Nephron (organoid): ENCODE measurements around the gene ADARB2.

Source experiments
- H3K27ac Mint-ChIP-seq, 3 experiments: 2 replicates each; pipeline ENCODE4 v1.8.0; 2020; ENCODE audit warnings: mixed read lengths in 3 of 3, mild to moderate bottlenecking in 2 of 3, moderate library complexity in 1 of 3
- H3K27me3 Mint-ChIP-seq: 2 replicates; pipeline ENCODE4 v1.8.0; 2021; ENCODE audit warnings: low read depth, mild to moderate bottlenecking, moderate library complexity, mixed read lengths
- H3K36me3 Mint-ChIP-seq: 2 replicates; pipeline ENCODE4 v1.8.0; 2020; ENCODE audit warnings: low read depth, mixed read lengths
- H3K4me1 Mint-ChIP-seq: 2 replicates; pipeline ENCODE4 v1.8.0; 2020; ENCODE audit warnings: mixed read lengths
- H3K4me3 Mint-ChIP-seq, 3 experiments: 2 replicates each; pipeline ENCODE4 v1.8.0; 2020; ENCODE audit warnings: mild to moderate bottlenecking in 3 of 3, mixed read lengths in 3 of 3, moderate library complexity in 2 of 3
- H3K9me3 Mint-ChIP-seq: 2 replicates; pipeline ENCODE4 v1.8.0; 2020; ENCODE audit warnings: mixed read lengths
- CTCF ChIP-seq, 3 experiments: fragments of 200-600 bp; sonication (generic); IDR thresholded peaks; one replicate each; pipeline ENCODE4 v1.5.0; 2021; ENCODE audit warnings: antibody characterized with exemption in 3 of 3; ENCODE audit not compliant: unreplicated experiment in 3 of 3

The ADARB2 gene

GRCh38 chr10:1530871-1531517 lies 206.3 kb downstream of the ADARB2 start:
- Mint-ChIP-seq H3K4me3 (no peak overlapping the region), H3K36me3 (no peaks in the 10 kb centered on the region), H3K4me1 (peaks cover 4% of the 10 kb centered on the region), H3K9me3 (no peaks in the 10 kb centered on the region), H3K27ac (no peak overlapping the region), H3K27me3 (peaks cover 17% of the 10 kb centered on the region)
- no peak for TF ChIP-seq CTCF (IDR thresholded peaks at IDR 0.05; ENCODE audit: unreplicated experiment in 3 of 3)

GRCh38 chr10:1529806-1530413 lies 207.4 kb downstream of the ADARB2 start:
- peaks cover 22% of the 10 kb centered on the region for H3K27me3 Mint-ChIP-seq
- no peak overlapping the region for H3K4me3 Mint-ChIP-seq
- no peaks in the 10 kb centered on the region for H3K9me3 Mint-ChIP-seq
- no peaks in the 10 kb centered on the region for H3K4me1 Mint-ChIP-seq
- H3K36me3 Mint-ChIP-seq: no peaks in the 10 kb centered on the region
- TF ChIP-seq CTCF (IDR thresholded peaks at IDR 0.05; ENCODE audit: unreplicated experiment in 3 of 3): no peak
- no peak overlapping the region for H3K27ac Mint-ChIP-seq

- no peaks in the 10 kb centered on the region for H3K36me3 Mint-ChIP-seq
- no peak overlapping the region for H3K4me3 Mint-ChIP-seq
- peaks cover 18% of the 10 kb centered on the region for H3K27me3 Mint-ChIP-seq
- no peak for TF ChIP-seq CTCF (IDR thresholded peaks at IDR 0.05; ENCODE audit: unreplicated experiment in 3 of 3)
- H3K27ac Mint-ChIP-seq: no peak overlapping the region
- no peaks in the 10 kb centered on the region for H3K9me3 Mint-ChIP-seq
- no peaks in the 10 kb centered on the region for H3K4me1 Mint-ChIP-seq
Observed at GRCh38 chr10:1527951-1528350, 209.4 kb downstream of the ADARB2 start.

GRCh38 chr10:1526436-1527055 lies 210.8 kb downstream of the ADARB2 start:
- no peaks in the 10 kb centered on the region for H3K36me3 Mint-ChIP-seq
- H3K9me3 Mint-ChIP-seq: no peaks in the 10 kb centered on the region
- no peaks in the 10 kb centered on the region for H3K4me1 Mint-ChIP-seq
- no peak overlapping the region for H3K27ac Mint-ChIP-seq
- H3K4me3 Mint-ChIP-seq: no peak overlapping the region
- H3K27me3 Mint-ChIP-seq: peaks cover 25% of the 10 kb centered on the region
- no peak for TF ChIP-seq CTCF (IDR thresholded peaks at IDR 0.05; ENCODE audit: unreplicated experiment in 3 of 3)

- no peaks in the 10 kb centered on the region for H3K36me3 Mint-ChIP-seq
Observed at GRCh38 chr10:1525354-1526162, 211.8 kb downstream of the ADARB2 start.

More at GRCh38 chr10:1525354-1526162, 211.8 kb downstream of the ADARB2 start:
- no peaks in the 10 kb centered on the region for H3K4me1 Mint-ChIP-seq
- H3K4me3 Mint-ChIP-seq: no peak overlapping the region
- TF ChIP-seq CTCF (IDR thresholded peaks at IDR 0.05; ENCODE audit: unreplicated experiment in 3 of 3): no peak
- peaks cover 21% of the 10 kb centered on the region for H3K27me3 Mint-ChIP-seq
- no peaks in the 10 kb centered on the region for H3K9me3 Mint-ChIP-seq
- no peak overlapping the region for H3K27ac Mint-ChIP-seq
